Heart left ventricle (tissue), 13 donors: Measurements from ENCODE around the gene GDPD1.
A peak's percentile ranks its signal among the peaks of the same experiment; 100 is the strongest.

Source experiments
- POLR2A ChIP-seq, 2 donors: fragments of 450-650 bp; IDR thresholded peaks; one replicate each; pipeline ENCODE4 v1.6.1; 2017; ENCODE audit warnings: antibody characterized with exemption in 2 of 2, mild to moderate bottlenecking in 2 of 2, moderate library complexity in 2 of 2
- TF ChIP-seq, protein P1 (sequence below), 12 donors: fragments of 200-600 bp; sonication (generic) in 4 of 12; IDR thresholded peaks; one replicate each; pipeline versions ENCODE4 v1.5.0 to v1.8.0; 2018 to 2022; ENCODE audit warnings: antibody characterized with exemption in 12 of 12, mild to moderate bottlenecking in 5 of 12
- donor health status: ischemic (EF 13 %, LVEDD 7.1; RV severe dilation, severe dysfunction).
- donor health status: DM: no; HTN: yes; CAD: no.
- donor health status: DM: no; HTN: no; CAD: no.
- donor health status: ischemic (EF 25% LVEDD 6.9; RV normal size, moderate dysfunction).
- donor health status: ischemic (EF 25% LVEDD 5.7; RV mildly dilated, moderate dysfunction).
- donor health status: ischemic (EF 35%, LVEDD 5.7; RV mildly dilated, moderate dysfunction).
- donor health status: nonischemic (EF 11% LVEDD 7.7; RV severe dilation, severe dysfunction).
- donor health status: DM: yes; HTN: yes; CAD: no.
- donor health status: PGD.
- donor health status: ischemic (EF 29% LVEDD 5.4; RV normal size, mild dysfunction).
- donor health status: nonischemic (EF 23%, LVEDD 6.1; RV moderate dilation, normal function).

DNA sequence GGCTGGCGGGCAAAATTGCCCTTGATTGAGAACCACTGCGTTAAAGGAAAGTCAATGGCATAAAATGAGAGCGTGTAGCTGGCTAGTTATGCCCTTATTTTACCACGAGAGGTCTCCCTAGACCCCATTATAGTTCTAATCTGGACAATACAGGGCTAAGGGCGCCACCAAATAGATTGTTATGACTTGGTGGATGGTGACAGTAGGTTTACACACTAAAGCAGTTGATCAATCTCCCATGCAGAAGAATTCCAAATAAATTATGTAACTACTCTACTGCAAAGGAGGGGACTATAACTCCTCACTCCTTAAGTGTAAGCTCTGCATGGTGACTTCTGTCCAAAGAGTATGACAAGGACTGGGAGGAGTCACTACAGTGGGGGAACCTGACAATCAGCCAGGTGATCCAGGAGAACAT is 90.7 kb downstream of the GDPD1 start:
- TF ChIP-seq, protein P1, sequence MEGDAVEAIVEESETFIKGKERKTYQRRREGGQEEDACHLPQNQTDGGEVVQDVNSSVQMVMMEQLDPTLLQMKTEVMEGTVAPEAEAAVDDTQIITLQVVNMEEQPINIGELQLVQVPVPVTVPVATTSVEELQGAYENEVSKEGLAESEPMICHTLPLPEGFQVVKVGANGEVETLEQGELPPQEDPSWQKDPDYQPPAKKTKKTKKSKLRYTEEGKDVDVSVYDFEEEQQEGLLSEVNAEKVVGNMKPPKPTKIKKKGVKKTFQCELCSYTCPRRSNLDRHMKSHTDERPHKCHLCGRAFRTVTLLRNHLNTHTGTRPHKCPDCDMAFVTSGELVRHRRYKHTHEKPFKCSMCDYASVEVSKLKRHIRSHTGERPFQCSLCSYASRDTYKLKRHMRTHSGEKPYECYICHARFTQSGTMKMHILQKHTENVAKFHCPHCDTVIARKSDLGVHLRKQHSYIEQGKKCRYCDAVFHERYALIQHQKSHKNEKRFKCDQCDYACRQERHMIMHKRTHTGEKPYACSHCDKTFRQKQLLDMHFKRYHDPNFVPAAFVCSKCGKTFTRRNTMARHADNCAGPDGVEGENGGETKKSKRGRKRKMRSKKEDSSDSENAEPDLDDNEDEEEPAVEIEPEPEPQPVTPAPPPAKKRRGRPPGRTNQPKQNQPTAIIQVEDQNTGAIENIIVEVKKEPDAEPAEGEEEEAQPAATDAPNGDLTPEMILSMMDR (IDR thresholded peaks at IDR 0.05), result peak; percentile 69 to 94 (median 86)
- no peak for TF ChIP-seq POLR2A (IDR thresholded peaks at IDR 0.05)
